Fibroblast of the aortic adventitia (primary cell): Measurements from ENCODE around the gene LHPP. TPM values are rescaled to one million over a fixed set of nuclear protein-coding genes. Genes with fewer than 3 reads are reported as not detected.
A peak's percentile ranks its signal among the peaks of the same experiment; 100 is the strongest.

ENCODE experiments used
- DNase-seq: peaks from one replicate; pipeline ENCODE4 v3.0.0-alpha.2; 2010; ENCODE audit warnings: low read depth
- H3K4me3 ChIP-seq: 2 replicates; pipeline ENCODE4 v1.5.1; 2011; ENCODE audit warnings: low read depth, mild to moderate bottlenecking, control low read depth, low read length, moderate library complexity
- CTCF ChIP-seq: IDR thresholded peaks from 2 replicates; pipeline ENCODE4 v1.5.1; 2011; ENCODE audit warnings: mild to moderate bottlenecking, low read length, control low read depth, inconsistent platforms; ENCODE audit not compliant: insufficient read depth
- total RNA-seq: library from RNA; depleted of rRNA; stranded (reverse); fragments of >200 nt; gene quantifications from 2 replicates; pipeline ENCODE4 v1.2.3, GENCODE V29; 2012; ENCODE audit warnings: low replicate concordance

LHPP gene
- total RNA-seq, 1 donor: 12.5 TPM

- no peak overlapping the region for H3K4me3 ChIP-seq
- TF ChIP-seq CTCF: peak; percentile 26
Measured at GRCh38 chr10:124565565-124566221, 104.1 kb downstream of the LHPP start.

GRCh38 chr10:124566222-124566888, 104.7 kb downstream of the LHPP start:
- no peak for TF ChIP-seq CTCF
- no peak for DNase-seq
- no peak overlapping the region for H3K4me3 ChIP-seq

More at GRCh38 chr10:124565565-124566221, 104.1 kb downstream of the LHPP start:
- no peak for DNase-seq

- no peak overlapping the region for H3K4me3 ChIP-seq
- DNase-seq: no peak
- no peak for TF ChIP-seq CTCF
Measured at GRCh38 chr10:124566981-124567835, 105.6 kb downstream of the LHPP start.

- no peak for TF ChIP-seq CTCF
- DNase-seq: no peak
- no peak overlapping the region for H3K4me3 ChIP-seq
Measured at GRCh38 chr10:124568339-124568738, 106.7 kb downstream of the LHPP start.

GRCh38 chr10:124568848-124569622, 107.4 kb downstream of the LHPP start:
- no peak overlapping the region for H3K4me3 ChIP-seq
- TF ChIP-seq CTCF: no peak
- DNase-seq: no peak
